Measurements from ENCODE around the gene CPT1B. TPM values are rescaled to one million over a fixed set of nuclear protein-coding genes. Genes with fewer than 3 reads are reported as not detected.

CPT1B gene
- total and polyA plus RNA-seq, 2 of the 4 experiments (the other 2 are of a cell fraction): 0.36 to 1.8 TPM

- no peak for TF ChIP-seq MAZ (IDR thresholded peaks at IDR 0.05; ENCODE audit: borderline replicate concordance, low read depth, low read length)
These were observed 48.8 kb upstream of the CPT1B start (continued) for GRCh38 chr22:50626850-50627641.

GRCh38 chr22:50626314-50626849 is 48.2 kb upstream of the CPT1B start:
- H2BK120ac ChIP-seq (ENCODE audit: low read depth, low read length): no peak overlapping the region
- H3K79me1 ChIP-seq (ENCODE audit: low read depth in 1 of 2, low read length in 2 of 2): peaks cover 6 to 24% of the 10 kb centered on the region in 2 experiments; a peak in 2 of 4 replicates
- peaks cover 2% of the 10 kb centered on the region; the same call in 1 of the 2 replicates for H3K36me3 ChIP-seq (ENCODE audit: control insufficient read depth, insufficient read depth, low read length)
- no peak overlapping the region for H3K9ac ChIP-seq (ENCODE audit: low read depth, low read length)
- no peak overlapping the region for H3K14ac ChIP-seq (replicated peaks; ENCODE audit: low read depth, low read length)
- intact Hi-C loops (cut with micrococcal nuclease): no loop called here
- H4K8ac ChIP-seq (ENCODE audit: low read depth in 2 of 2, low read length in 2 of 2): no peak overlapping the region
- H3K56ac ChIP-seq (ENCODE audit: extremely low read depth, insufficient read depth, low read length): no peak overlapping the region
- dilution Hi-C loops (cut with HindIII; ENCODE audit: low sequenced_read_pairs, unreplicated experiment): no loop called here
- H3K9me3 ChIP-seq (ENCODE audit: control insufficient read depth, insufficient read depth, low read length): no peaks in the 10 kb centered on the region
- H2BK20ac ChIP-seq (ENCODE audit: low read depth, low read length): no peak overlapping the region
- no peak overlapping the region for H2BK5ac ChIP-seq (ENCODE audit: low read depth, low read length, poor library complexity, severe bottlenecking)
- H2BK15ac ChIP-seq (ENCODE audit: low read depth, low read length): no peak overlapping the region
- no peak overlapping the region for H4K5ac ChIP-seq (ENCODE audit: low read depth, low read length)
- BruUV-seq (replicated peaks): no TSS peak
- 0 out of 2 replicates have a peak, but pooled peaks cover 4% of the 10 kb centered on the region for H4K20me1 ChIP-seq (ENCODE audit: insufficient read depth, low read length)
- ATAC-seq (ENCODE audit: low read depth) (no peak), DNase-seq (no peak)
- peaks cover 10% of the 10 kb centered on the region; the same call in 1 of the 2 replicates for H3K4me1 ChIP-seq (ENCODE audit: control insufficient read depth, insufficient read depth, low read length)
- H3K27me3 ChIP-seq (ENCODE audit: control insufficient read depth, insufficient read depth, low read length): no peaks in the 10 kb centered on the region
- H3K9me1 ChIP-seq (ENCODE audit: insufficient read depth, low read length): peaks cover 9% of the 10 kb centered on the region
- H2AK5ac ChIP-seq (ENCODE audit: low read depth, low read length): no peak overlapping the region
- H3K4me2 ChIP-seq (ENCODE audit: low read depth, low read length): no peak overlapping the region
- ChIA-PET CTCF (no interaction called here), POLR2A (ENCODE audit: unreplicated experiment) (no interaction called here)
- no peak overlapping the region for H3K27ac ChIP-seq (ENCODE audit: insufficient read depth, low read length)
- WGBS, 2 experiments (ENCODE audit: extremely low coverage in 2 of 2, insufficient read length in 1 of 2): 88% methylated on average over 4 of the region's 12 CpGs; no CpG with 5 or more reads in 1 of the 2 experiments
- H3K23ac ChIP-seq (ENCODE audit: low read depth, low read length): no peak overlapping the region
- H3K4ac ChIP-seq (ENCODE audit: low read depth, low read length): no peak overlapping the region
- in situ Hi-C loops (cut with MboI; ENCODE audit: low sequenced_read_pairs): no loop called here
- no peak overlapping the region for H2AFZ ChIP-seq (replicated peaks; ENCODE audit: low read length, poor library complexity)
- no peak overlapping the region for H2AK9ac ChIP-seq (replicated peaks; ENCODE audit: low read depth, low read length, poor library complexity)
- H3K18ac ChIP-seq (ENCODE audit: low read depth, low read length): no peak overlapping the region
- no peak overlapping the region for H4K91ac ChIP-seq (ENCODE audit: insufficient read depth, low read depth, low read length)
- H3K4me3 ChIP-seq (ENCODE audit: insufficient read depth, low read depth, low read length): no peak overlapping the region
- no peak for TF ChIP-seq NFE2L2 (IDR thresholded peaks at IDR 0.05; ENCODE audit: low read depth, low read length)
- TF ChIP-seq MAFK (IDR thresholded peaks at IDR 0.05; ENCODE audit: low read depth, low read length): no peak
- no peak for TF ChIP-seq MXI1 (IDR thresholded peaks at IDR 0.05; ENCODE audit: borderline replicate concordance, low read depth, low read length)
- TF ChIP-seq ELK1 (IDR thresholded peaks at IDR 0.05; ENCODE audit: borderline replicate concordance, low read depth, low read length): no peak
- TF ChIP-seq RCOR1 (IDR thresholded peaks at IDR 0.05; ENCODE audit: insufficient replicate concordance, low read length): no peak
- TF ChIP-seq SMC3 (IDR thresholded peaks at IDR 0.05; ENCODE audit: low read depth, low read length): no peak
- TF ChIP-seq POLR2A (IDR thresholded peaks at IDR 0.05; ENCODE audit: low read depth, low read length): no peak
- TF ChIP-seq FOS (IDR thresholded peaks at IDR 0.05; ENCODE audit: low read depth, low read length): no peak
- TF ChIP-seq USF2 (IDR thresholded peaks at IDR 0.05; ENCODE audit: low read depth, low read length): no peak
- TF ChIP-seq CTCF (conservative IDR thresholded peaks at IDR 0.05; ENCODE audit: low read depth, low read length): no peak
- no peak for TF ChIP-seq RAD21 (IDR thresholded peaks at IDR 0.05; ENCODE audit: low read length)

All from IMR-90 (cell line).